Mesodermal cell (in vitro differentiated cells): Measurements from ENCODE around the gene HDGF.
A peak's percentile ranks its signal among the peaks of the same experiment; 100 is the strongest.
"Not testable (repeated sequence)": the region's sequence is repeated elsewhere in the genome, so short reads cannot be mapped to it uniquely, and the experiment has no call there.

ENCODE experiments used
- H3K27ac ChIP-seq: 2 replicates; pipeline ENCODE4 v1.7.0; 2013; ENCODE audit warnings: mild to moderate bottlenecking, low read depth, low read length, moderate library complexity; ENCODE audit not compliant: severe bottlenecking
- H3K36me3 ChIP-seq: 2 replicates; pipeline ENCODE4 v1.7.1; 2013; ENCODE audit warnings: mild to moderate bottlenecking, low read length, moderate library complexity; ENCODE audit not compliant: control insufficient read depth, insufficient read depth
- H3K4me1 ChIP-seq: one replicate; pipeline ENCODE4 v1.7.1; 2013; ENCODE audit warnings: mild to moderate bottlenecking, low read length; ENCODE audit not compliant: insufficient read depth, control insufficient read depth, poor library complexity, severe bottlenecking
- H3K4me3 ChIP-seq: 2 replicates; pipeline ENCODE4 v1.7.0; 2013; ENCODE audit warnings: low read length, control low read depth, mild to moderate bottlenecking; ENCODE audit not compliant: insufficient read depth, poor library complexity, severe bottlenecking; ENCODE audit errors: extremely low read depth
- H3K9me3 ChIP-seq: 2 replicates; pipeline ENCODE4 v1.7.1; 2013; ENCODE audit warnings: mild to moderate bottlenecking, low read length, moderate library complexity; ENCODE audit not compliant: control insufficient read depth
- WGBS, 2 experiments: methylation state at CpG; one replicate each; pipeline ENCODE4 v1.1.5; 2013; ENCODE audit warnings: missing lambda C conversion rate in 2 of 2; ENCODE audit not compliant: insufficient coverage in 2 of 2; 5-methylcytosine and 5-hydroxymethylcytosine counted together

The HDGF gene

GRCh38 chr1:156766298-156767100 lies 15.0 kb upstream of the HDGF start:
- 64 to 66% methylated on average over 13 of the region's 14 CpGs for WGBS, 2 experiments
- H3K27ac ChIP-seq, result peak overlapping the region; percentile 67
- peaks cover 9% of the 10 kb centered on the region for H3K4me1 ChIP-seq
- H3K36me3 ChIP-seq, result peaks cover 23% of the 10 kb centered on the region
- H3K4me3 ChIP-seq, result peak overlapping the region; percentile 88
- H3K9me3 ChIP-seq, result no peaks in the 10 kb centered on the region

DNA sequence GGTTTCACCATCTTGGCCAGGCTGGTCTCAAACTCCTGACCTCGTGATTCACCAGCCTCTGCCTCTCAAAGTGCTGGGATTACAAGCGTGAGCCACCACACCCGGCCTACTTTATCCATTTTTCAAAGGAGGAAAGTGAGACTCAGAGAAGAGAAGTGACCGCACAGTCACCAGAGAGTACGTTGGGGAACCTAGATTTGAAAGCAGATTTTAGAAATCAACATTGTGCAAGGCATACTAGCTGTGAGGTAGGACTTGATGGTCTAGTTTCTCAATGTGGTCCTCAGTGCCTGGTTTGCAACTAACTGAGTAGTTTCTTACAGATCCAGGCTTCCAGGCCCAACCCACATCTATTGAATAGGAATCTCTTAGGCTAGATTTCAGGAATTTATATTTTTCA lies 14.2 kb upstream of the HDGF start:
- peaks cover 5% of the 10 kb centered on the region for H3K4me1 ChIP-seq
- 97 to 98% methylated on average over 5 of the region's 5 CpGs for WGBS, 2 experiments
- no peak overlapping the region for H3K27ac ChIP-seq
- peaks cover 15% of the 10 kb centered on the region for H3K36me3 ChIP-seq
- H3K9me3 ChIP-seq, result no peaks in the 10 kb centered on the region
- no peak overlapping the region for H3K4me3 ChIP-seq

- WGBS, 2 experiments, result 99 to 100% methylated on average over 8 to 12 of the region's 15 CpGs
- H3K4me3 ChIP-seq, result not testable (repeated sequence)
Measured at GRCh38 chr1:156765136-156765535, 13.7 kb upstream of the HDGF start.

DNA sequence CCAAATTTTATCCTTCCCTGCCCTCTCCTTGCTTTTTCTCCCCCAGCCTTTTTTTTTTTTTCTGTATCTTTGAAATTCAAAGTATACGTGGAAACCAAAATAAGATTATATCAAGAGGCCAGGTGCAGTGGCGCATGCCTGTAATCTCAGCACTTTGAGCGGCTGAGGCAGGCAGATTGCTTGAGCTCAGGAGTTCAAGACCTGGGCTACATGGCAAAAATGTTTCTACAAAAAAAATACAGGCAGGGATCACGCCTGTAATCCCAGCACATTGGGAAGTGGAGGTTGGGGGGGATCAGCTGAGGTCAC lies 9.3 kb upstream of the HDGF start:
- H3K27ac ChIP-seq, result no peak overlapping the region
- H3K36me3 ChIP-seq, result peaks cover 4% of the 10 kb centered on the region
- WGBS, 2 experiments, result 94 to 100% methylated on average over 3 to 4 of the region's 4 CpGs
- no peaks in the 10 kb centered on the region for H3K9me3 ChIP-seq
- no peaks in the 10 kb centered on the region for H3K4me1 ChIP-seq
- no peak overlapping the region for H3K4me3 ChIP-seq

More at GRCh38 chr1:156765136-156765535, 13.7 kb upstream of the HDGF start:
- not testable (repeated sequence) for H3K9me3 ChIP-seq, H3K27ac ChIP-seq, H3K36me3 ChIP-seq, H3K4me1 ChIP-seq

GRCh38 chr1:156760092-156760795 lies 8.8 kb upstream of the HDGF start:
- Histone ChIP-seq H3K4me1 (no peaks in the 10 kb centered on the region), H3K36me3 (peaks cover 4% of the 10 kb centered on the region), H3K9me3 (no peaks in the 10 kb centered on the region), H3K4me3 (no peak overlapping the region), H3K27ac (no peak overlapping the region)
- 57 to 75% methylated on average over 3 to 5 of the region's 6 CpGs for WGBS, 2 experiments

- H3K9me3 ChIP-seq, H3K36me3 ChIP-seq, H3K4me3 ChIP-seq, H3K4me1 ChIP-seq, H3K27ac ChIP-seq: not testable (repeated sequence)
- WGBS, 2 experiments, result 100% methylated on average over 3 to 7 of the region's 10 CpGs
Measured at GRCh38 chr1:156757572-156758253, 6.2 kb upstream of the HDGF start.

- Histone ChIP-seq H3K36me3 (peaks cover 4% of the 10 kb centered on the region), H3K4me1 (no peaks in the 10 kb centered on the region), H3K9me3 (no peaks in the 10 kb centered on the region), H3K4me3 (no peak overlapping the region), H3K27ac (no peak overlapping the region)
- WGBS, 2 experiments, result 100% methylated on average over 1 of the region's 1 CpG
Measured at GRCh38 chr1:156756355-156756754, 4.9 kb upstream of the HDGF start.

DNA sequence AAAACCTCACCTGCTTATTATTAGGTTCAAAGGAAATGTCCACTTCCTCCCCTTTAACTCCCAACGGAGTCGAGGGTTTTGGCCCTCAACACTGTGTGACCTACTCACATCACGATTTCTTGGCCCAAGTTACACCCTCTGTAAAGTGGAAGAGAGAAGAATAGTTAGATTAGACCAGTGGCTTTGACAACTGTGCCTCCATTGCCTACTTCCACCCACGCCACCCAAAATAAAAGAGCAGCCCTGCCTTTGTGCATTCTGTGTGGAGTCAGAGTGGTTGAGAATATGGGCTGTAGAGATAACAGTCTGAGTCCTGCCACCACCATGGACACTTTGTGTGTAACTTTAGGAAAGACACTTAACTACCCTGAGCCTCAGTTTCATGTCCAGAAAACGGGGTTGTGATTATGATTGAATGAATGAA lies 4.1 kb upstream of the HDGF start:
- no peaks in the 10 kb centered on the region for H3K9me3 ChIP-seq
- H3K36me3 ChIP-seq, result peaks cover 4% of the 10 kb centered on the region
- WGBS, 2 experiments, result 100% methylated on average over 1 of the region's 5 CpGs
- no peaks in the 10 kb centered on the region for H3K4me1 ChIP-seq
- no peak overlapping the region for H3K27ac ChIP-seq
- no peak overlapping the region for H3K4me3 ChIP-seq

- peaks cover 9% of the 10 kb centered on the region for H3K4me1 ChIP-seq
- no peak overlapping the region for H3K4me3 ChIP-seq
- H3K9me3 ChIP-seq, result no peaks in the 10 kb centered on the region
- peaks cover 15% of the 10 kb centered on the region for H3K36me3 ChIP-seq
- no peak overlapping the region for H3K27ac ChIP-seq
- 91 to 97% methylated on average over 6 to 8 of the region's 8 CpGs for WGBS, 2 experiments
Measured at GRCh38 chr1:156754219-156754618, 2.7 kb upstream of the HDGF start.

GRCh38 chr1:156752843-156753482 lies 1.5 kb upstream of the HDGF start:
- Histone ChIP-seq H3K9me3 (no peaks in the 10 kb centered on the region), H3K4me3 (peak overlapping the region; percentile 95), H3K4me1 (peaks cover 22% of the 10 kb centered on the region), H3K36me3 (peaks cover 20% of the 10 kb centered on the region), H3K27ac (no peak overlapping the region)
- 57% methylated on average over 1 of the region's 1 CpG; no CpG with 5 or more reads in 1 of the 2 experiments for WGBS, 2 experiments
